IMR-90 (cell line): ENCODE results near the gene CAMTA2. TPM values are rescaled to one million over a fixed set of nuclear protein-coding genes. Genes with fewer than 3 reads are reported as not detected.

Source experiments
- ATAC-seq: fragments of 200-7000 bp; cut with Tn5 transposase; 2 replicates; pipeline ENCODE4 v1.9.1; 2020; ENCODE audit warnings: low read depth, mild to moderate bottlenecking, moderate library complexity
- BruUV-seq: library from RNA; stranded (reverse); fragments of 400-500 nt; replicated peaks from 2 replicates; lab custom pipeline; 2021; lab: Mats Ljungman, UMichigan
- CTCF ChIA-PET: fragments of 300-600 bp; formaldehyde crosslinking; extraction: SDS; loops from one replicate; lab custom pipeline; 2021; ENCODE audit warnings: antibody characterized with exemption; lab: Yijun Ruan, JAX
- POLR2A ChIA-PET: fragments of 300-600 bp; sonication (Branson Sonifier 250); formaldehyde crosslinking; loops from one replicate; lab custom pipeline; 2022; ENCODE audit warnings: antibody characterized with exemption; ENCODE audit not compliant: unreplicated experiment; lab: Charles Lee
- DNase-seq: peaks from one replicate; pipeline ENCODE4 v3.0.0; 2013
- H2AFZ ChIP-seq: replicated peaks from 2 replicates; pipeline ENCODE3; 2013; ENCODE audit warnings: low read length, mild to moderate bottlenecking; ENCODE audit not compliant: poor library complexity
- H2AK5ac ChIP-seq: 2 replicates; pipeline ENCODE4 v1.6.1; 2013; ENCODE audit warnings: low read depth, low read length, inconsistent platforms
- H2AK9ac ChIP-seq: replicated peaks from 2 replicates; pipeline ENCODE3; 2013; ENCODE audit warnings: mild to moderate bottlenecking, low read depth, low read length, moderate library complexity; ENCODE audit not compliant: poor library complexity
- H2BK120ac ChIP-seq: 2 replicates; pipeline ENCODE4 v1.6.1; 2013; ENCODE audit warnings: low read depth, low read length, inconsistent platforms
- H2BK15ac ChIP-seq: 3 replicates; pipeline ENCODE4 v1.6.1; 2013; ENCODE audit warnings: low read depth, low read length, inconsistent platforms
- H2BK20ac ChIP-seq: 2 replicates; pipeline ENCODE4 v1.6.1; 2013; ENCODE audit warnings: low read depth, mild to moderate bottlenecking, inconsistent platforms, low read length, moderate library complexity
- H2BK5ac ChIP-seq: 2 replicates; pipeline ENCODE4 v1.6.1; 2013; ENCODE audit warnings: mild to moderate bottlenecking, low read depth, low read length, inconsistent platforms; ENCODE audit not compliant: poor library complexity, severe bottlenecking
- H3K14ac ChIP-seq: replicated peaks from 2 replicates; pipeline ENCODE4 v1.6.1; 2013; ENCODE audit warnings: low read depth, low read length, inconsistent platforms
- H3K18ac ChIP-seq: 2 replicates; pipeline ENCODE4 v1.6.1; 2013; ENCODE audit warnings: low read depth, low read length, control low read depth
- H3K23ac ChIP-seq: 2 replicates; pipeline ENCODE4 v1.6.1; 2013; ENCODE audit warnings: low read depth, low read length, inconsistent platforms
- H3K27ac ChIP-seq: 2 replicates; pipeline ENCODE4 v1.5.1; 2013; ENCODE audit warnings: mild to moderate bottlenecking, control low read depth, low read length; ENCODE audit not compliant: insufficient read depth
- H3K27me3 ChIP-seq: 2 replicates; pipeline ENCODE4 v1.6.1; 2013; ENCODE audit warnings: low read length; ENCODE audit not compliant: control insufficient read depth, insufficient read depth
- H3K36me3 ChIP-seq: 2 replicates; pipeline ENCODE4 v1.6.1; 2013; ENCODE audit warnings: low read length, mixed read lengths; ENCODE audit not compliant: control insufficient read depth, insufficient read depth
- H3K4ac ChIP-seq: 2 replicates; pipeline ENCODE4 v1.6.1; 2013; ENCODE audit warnings: low read depth, low read length, inconsistent platforms
- H3K4me1 ChIP-seq: 2 replicates; pipeline ENCODE4 v1.6.1; 2013; ENCODE audit warnings: low read length, mixed read lengths; ENCODE audit not compliant: control insufficient read depth, insufficient read depth
- H3K4me2 ChIP-seq: 2 replicates; pipeline ENCODE4 v1.6.1; 2013; ENCODE audit warnings: low read depth, mild to moderate bottlenecking, control low read depth, low read length, moderate library complexity
- H3K4me3 ChIP-seq: 2 replicates; pipeline ENCODE4 v1.5.1; 2013; ENCODE audit warnings: low read depth, mild to moderate bottlenecking, control low read depth, low read length, moderate library complexity; ENCODE audit not compliant: insufficient read depth
- H3K56ac ChIP-seq: 2 replicates; pipeline ENCODE4 v1.6.1; 2013; ENCODE audit warnings: low read length, inconsistent platforms; ENCODE audit not compliant: insufficient read depth; ENCODE audit errors: extremely low read depth
- H3K79me1 ChIP-seq, 2 experiments: 2 replicates each; pipeline ENCODE4 v1.6.1; 2013; ENCODE audit warnings: low read length in 2 of 2, inconsistent platforms in 1 of 2, low read depth in 1 of 2
- H3K9ac ChIP-seq: 2 replicates; pipeline ENCODE4 v1.6.1; 2013; ENCODE audit warnings: low read depth, low read length, control low read depth
- H3K9me1 ChIP-seq: 2 replicates; pipeline ENCODE4 v1.6.1; 2013; ENCODE audit warnings: low read length, inconsistent platforms; ENCODE audit not compliant: insufficient read depth
- H3K9me3 ChIP-seq: 2 replicates; pipeline ENCODE4 v1.6.1; 2013; ENCODE audit warnings: low read length; ENCODE audit not compliant: control insufficient read depth, insufficient read depth
- H4K20me1 ChIP-seq: 2 replicates; pipeline ENCODE4 v1.6.1; 2013; ENCODE audit warnings: low read length, inconsistent platforms; ENCODE audit not compliant: insufficient read depth
- H4K5ac ChIP-seq: 2 replicates; pipeline ENCODE4 v1.6.1; 2013; ENCODE audit warnings: mild to moderate bottlenecking, low read depth, low read length, control low read depth
- H4K8ac ChIP-seq, 2 experiments: 2 replicates each; pipeline ENCODE4 v1.6.1; 2013; ENCODE audit warnings: low read depth in 2 of 2, low read length in 2 of 2, control low read depth in 1 of 2, inconsistent platforms in 1 of 2
- H4K91ac ChIP-seq: 2 replicates; pipeline ENCODE4 v1.6.1; 2013; ENCODE audit warnings: low read depth, low read length, inconsistent platforms; ENCODE audit not compliant: insufficient read depth
- MXI1 ChIP-seq: IDR thresholded peaks from 2 replicates; pipeline ENCODE4 v1.6.1; 2012; ENCODE audit warnings: low read depth, mild to moderate bottlenecking, low read length, moderate library complexity, borderline replicate concordance
- POLR2A ChIP-seq: IDR thresholded peaks from 2 replicates; pipeline ENCODE4 v1.6.1; 2012; ENCODE audit warnings: mild to moderate bottlenecking, low read depth, low read length
- RAD21 ChIP-seq: IDR thresholded peaks from 2 replicates; pipeline ENCODE4 v1.6.1; 2012; ENCODE audit warnings: low read length, improper control_type of control experiment
- SMC3 ChIP-seq: fragments of 150-350 bp; IDR thresholded peaks from 2 replicates; pipeline ENCODE4 v1.6.1; 2016; ENCODE audit warnings: low read depth, mild to moderate bottlenecking, antibody characterized with exemption, low read length, moderate library complexity
- USF2 ChIP-seq: fragments of 150-350 bp; IDR thresholded peaks from 2 replicates; pipeline ENCODE4 v1.6.1; 2017; ENCODE audit warnings: mild to moderate bottlenecking, antibody characterized with exemption, low read length, low read depth
- WGBS, 2 experiments: methylation state at CpG; one replicate each; pipeline versions ENCODE4 v1.1.5 to v1.1.7; 2013; ENCODE audit warnings: missing lambda C conversion rate in 2 of 2; ENCODE audit not compliant: insufficient read length in 1 of 2; ENCODE audit errors: extremely low coverage in 2 of 2; 5-methylcytosine and 5-hydroxymethylcytosine counted together
- dilution Hi-C: fragments of 300-500 bp; cut with HindIII; formaldehyde crosslinking; loops from one replicate; pipeline ENCODE4 v1.14.3; 2018; ENCODE audit warnings: low sequenced_read_pairs; ENCODE audit not compliant: unreplicated experiment
- in situ Hi-C: fragments of 300-500 bp; cut with MboI; formaldehyde crosslinking; loops from 3 replicates; pipeline ENCODE4 v1.14.3; 2019; ENCODE audit warnings: low sequenced_read_pairs, inconsistent platforms, mixed read lengths
- intact Hi-C: fragments of 100-400 bp; cut with micrococcal nuclease; formaldehyde crosslinking; loops from 2 replicates; pipeline ENCODE4 v1.10.0; 2022
- polyA plus RNA-seq, 3 experiments: library from polyadenylated mRNA; depleted of rRNA; stranded (reverse); fragments of >200 nt; gene quantifications; 2 replicates each; pipeline ENCODE4 v1.2.3, GENCODE V29; 2012; ENCODE audit warnings: low replicate concordance in 1 of 3
- total RNA-seq: library from RNA; depleted of rRNA; stranded (reverse); fragments of >200 nt; gene quantifications from 2 replicates; pipeline ENCODE4 v1.2.3, GENCODE V29; 2012

Gene CAMTA2
- total and polyA plus RNA-seq, 2 of the 4 experiments (the other 2 are of a cell fraction) = 1.4 to 54.7 TPM

GRCh38 chr17:4936436-4936835, 51.0 kb downstream of the CAMTA2 start:
- Histone ChIP-seq H2BK120ac (no peak overlapping the region), H3K36me3 (peaks cover 19% of the 10 kb centered on the region), H3K4me2 (no peak overlapping the region), H2BK5ac (no peak overlapping the region), H3K4me3 (no peak overlapping the region), H3K14ac (no peak overlapping the region), H3K23ac (no peak overlapping the region), H3K18ac (no peak overlapping the region), H3K27ac (no peak overlapping the region), H2AK5ac (no peak overlapping the region), H3K4me1 (peaks cover 14% of the 10 kb centered on the region), H4K91ac (no peak overlapping the region), H3K9ac (no peak overlapping the region), H4K8ac (no peak overlapping the region), H3K79me1 (peaks cover 17 to 28% of the 10 kb centered on the region in 2 experiments; a peak in 3 of 4 replicates), H4K20me1 (0 out of 2 replicates have a peak, but pooled peaks cover 7% of the 10 kb centered on the region), H3K9me1 (peaks cover 17% of the 10 kb centered on the region), H3K4ac (no peak overlapping the region), H2BK20ac (no peak overlapping the region), H3K9me3 (no peaks in the 10 kb centered on the region), H3K56ac (no peak overlapping the region), H2AFZ (no peak overlapping the region), H3K27me3 (no peaks in the 10 kb centered on the region), H4K5ac (no peak overlapping the region), H2AK9ac (no peak overlapping the region), H2BK15ac (no peak overlapping the region)
- DNase-seq (no peak), ATAC-seq (no peak)
- 80% methylated on average over 1 of the region's 3 CpGs; no CpG with 5 or more reads in 1 of the 2 experiments for WGBS, 2 experiments
- dilution Hi-C loops = no loop called here
- TF ChIP-seq POLR2A = no peak
- TF ChIP-seq USF2 = no peak
- no peak for TF ChIP-seq RAD21
- no peak for TF ChIP-seq MXI1
- no peak for TF ChIP-seq SMC3
- no TSS peak for BruUV-seq
- intact Hi-C loops = no loop called here
- CTCF ChIA-PET = interaction anchor here (1.5 kb wide), 1 partner anchor 27 kb away, joined by 3 read pairs; no protein-coding TSS in a partner anchor
- POLR2A ChIA-PET = no interaction called here
- in situ Hi-C loops = no loop called here
